ENCODE measurements around the gene MUC5B.

GRCh38 chr11:1181420-1181819 is 41.4 kb upstream of the MUC5B start:
- TF ChIP-seq EZH2phosphoT487 (IDR thresholded peaks at IDR 0.05; ENCODE audit: insufficient read depth, low read depth) (no peak), EZH2 (IDR thresholded peaks at IDR 0.05; ENCODE audit: insufficient read depth, poor library complexity, severe bottlenecking) (no peak)
